Lung (tissue), 12 donors: Measurements from ENCODE around the gene DUSP19. TPM values are rescaled to one million over a fixed set of nuclear protein-coding genes. Genes with fewer than 3 reads are reported as not detected.

Source experiments
- ATAC-seq: fragments of 200-7000 bp; cut with Tn5 transposase; one replicate; pipeline ENCODE4 v1.9.1; 2020; ENCODE audit warnings: moderate number of reproducible peaks; ENCODE audit not compliant: insufficient read depth, low FRiP score
- DNase-seq, 3 donors: peaks; one replicate each; pipeline ENCODE4 v3.0.0-alpha.2; 2013 to 2017
- H3K27ac ChIP-seq, 2 donors: one replicate each; pipeline ENCODE4 v1.5.1; 2013; ENCODE audit warnings: mild to moderate bottlenecking in 2 of 2, moderate library complexity in 2 of 2, control low read depth in 1 of 2, inconsistent platforms in 1 of 2, low read depth in 1 of 2, low read length in 1 of 2
- H3K27me3 ChIP-seq, 3 donors: one replicate each; pipeline ENCODE4 v1.5.1; 2013; ENCODE audit warnings: low read length in 2 of 3; ENCODE audit not compliant: control insufficient read depth in 3 of 3, insufficient read depth in 3 of 3
- H3K36me3 ChIP-seq, 4 donors: one replicate each; pipeline ENCODE4 v1.5.1; 2013; ENCODE audit warnings: low read length in 4 of 4, mild to moderate bottlenecking in 1 of 4, moderate library complexity in 1 of 4; ENCODE audit not compliant: control insufficient read depth in 4 of 4, insufficient read depth in 4 of 4
- H3K4me1 ChIP-seq, 5 donors: one replicate each; pipeline ENCODE4 v1.5.1; 2013; ENCODE audit warnings: low read length in 5 of 5, mild to moderate bottlenecking in 2 of 5, moderate library complexity in 1 of 5; ENCODE audit not compliant: control insufficient read depth in 5 of 5, insufficient read depth in 5 of 5
- H3K4me3 ChIP-seq: one replicate; pipeline ENCODE4 v1.5.1; 2013; ENCODE audit warnings: mild to moderate bottlenecking, control low read depth, moderate library complexity
- H3K9ac ChIP-seq, 2 donors: one replicate each; pipeline ENCODE4 v1.5.1; 2013; ENCODE audit warnings: low read length in 2 of 2, control low read depth in 1 of 2; ENCODE audit not compliant: insufficient read depth in 1 of 2
- H3K9me3 ChIP-seq, 4 donors: one replicate each; pipeline ENCODE4 v1.5.1; 2013; ENCODE audit warnings: low read length in 3 of 4, mild to moderate bottlenecking in 1 of 4, moderate library complexity in 1 of 4; ENCODE audit not compliant: control insufficient read depth in 4 of 4, insufficient read depth in 3 of 4
- CTCF ChIP-seq: IDR thresholded peaks from 2 replicates; pipeline ENCODE4 v1.5.1; 2012; ENCODE audit warnings: mild to moderate bottlenecking; ENCODE audit errors: control extremely low read depth, extremely low read depth
- WGBS, 2 donors: extraction: QIAGEN DNeasy Blood & Tissue Kit; methylation state at CpG; one replicate each; pipeline ENCODE4 v1.1.7; 2013; 5-methylcytosine and 5-hydroxymethylcytosine counted together
- polyA plus RNA-seq, 2 donors: library from polyadenylated mRNA; stranded (reverse); fragments of 200-250 nt; gene quantifications; one replicate each; pipeline ENCODE4 v1.2.1, GENCODE V29; 2013
- total RNA-seq, 2 donors: library from RNA; depleted of rRNA in 1 of 2; stranded (reverse); fragments of >200 nt in 1 of 2; gene quantifications; one replicate each; pipeline ENCODE4 v1.2.1, GENCODE V29; 2014 to 2021
- donor health status: control.
- donor health status: control.
- donor health status: Bipolar disorder and iron deficiency.
- donor health status: healthy.
- donor health status: DM: yes; HTN: yes; CAD: no.

Gene DUSP19
- total and polyA plus RNA-seq, 4 donors: 0.70 to 8.8 (median 2.9) TPM

GRCh38 chr2:183093857-183094657, 15.5 kb downstream of the DUSP19 start:
- DNase-seq (no peak), ATAC-seq (no peak)
- Histone ChIP-seq H3K27me3 (no peaks in the 10 kb centered on the region), H3K4me1 (peaks cover 0 to 2% (median 0%) of the 10 kb centered on the region in 5 donors), H3K36me3 (no peaks in the 10 kb centered on the region), H3K27ac (no peak overlapping the region), H3K9me3 (no peaks in the 10 kb centered on the region), H3K9ac (no peak overlapping the region), H3K4me3 (no peak overlapping the region)
- TF ChIP-seq CTCF: no peak
- WGBS, 2 donors: 51 to 57% methylated on average over 2 of the region's 2 CpGs

GRCh38 chr2:183105402-183106134, 27.0 kb downstream of the DUSP19 start:
- H3K27ac ChIP-seq: no peak overlapping the region
- WGBS, 2 donors: 73% methylated on average over 4 of the region's 4 CpGs
- no peaks in the 10 kb centered on the region for H3K36me3 ChIP-seq
- H3K4me1 ChIP-seq: no peaks in the 10 kb centered on the region
- no peak overlapping the region for H3K9ac ChIP-seq
- no peaks in the 10 kb centered on the region for H3K9me3 ChIP-seq
- no peak for ATAC-seq
- no peak overlapping the region for H3K4me3 ChIP-seq
- TF ChIP-seq CTCF: no peak
- no peaks in the 10 kb centered on the region for H3K27me3 ChIP-seq
- no peak for DNase-seq

GRCh38 chr2:183112577-183112976, 34.0 kb downstream of the DUSP19 start:
- Histone ChIP-seq H3K4me1 (no peaks in the 10 kb centered on the region), H3K27me3 (no peaks in the 10 kb centered on the region), H3K4me3 (no peak overlapping the region), H3K9ac (no peak overlapping the region), H3K9me3 (no peaks in the 10 kb centered on the region), H3K36me3 (no peaks in the 10 kb centered on the region), H3K27ac (no peak overlapping the region)
- no peak for ATAC-seq
- no peak for DNase-seq
- no peak for TF ChIP-seq CTCF
- 88 to 95% methylated on average over 3 of the region's 3 CpGs for WGBS, 2 donors
